Naive B cell (primary cell): Measurements from ENCODE around the gene HMCN2. TPM values are rescaled to one million over a fixed set of nuclear protein-coding genes. Genes with fewer than 3 reads are reported as not detected.
"Not testable (repeated sequence)": the region's sequence is repeated elsewhere in the genome, so short reads cannot be mapped to it uniquely, and the experiment has no call there.

Source experiments
- ATAC-seq, 2 donors: fragments of 150-1000 bp; cut with Tn5 transposase; 2 replicates each; pipeline ENCODE4 v1.10.0; 2021; ENCODE audit warnings: low read depth in 2 of 2, mild to moderate bottlenecking in 2 of 2, moderate library complexity in 2 of 2
- DNase-seq: peaks from one replicate; pipeline ENCODE4 v3.0.0; 2022
- H3K27ac Mint-ChIP-seq, 6 donors: one replicate each; pipeline ENCODE4 v1.8.0; 2020 to 2022; ENCODE audit warnings: mild to moderate bottlenecking in 6 of 6, mixed read lengths in 6 of 6, moderate library complexity in 5 of 6, inconsistent platforms in 2 of 6
- H3K27me3 Mint-ChIP-seq, 3 donors: one replicate each; pipeline ENCODE4 v1.8.0; 2021 to 2022; ENCODE audit warnings: mixed read lengths in 3 of 3, mild to moderate bottlenecking in 1 of 3
- H3K36me3 Mint-ChIP-seq, 2 donors: one replicate each; pipeline ENCODE4 v1.8.0; 2020 to 2022; ENCODE audit warnings: mixed read lengths in 2 of 2, inconsistent platforms in 1 of 2, mild to moderate bottlenecking in 1 of 2
- H3K4me1 Mint-ChIP-seq, 3 donors: one replicate each; pipeline ENCODE4 v1.8.0; 2020 to 2022; ENCODE audit warnings: mixed read lengths in 3 of 3, inconsistent platforms in 1 of 3, mild to moderate bottlenecking in 1 of 3, moderate library complexity in 1 of 3
- H3K4me3 Mint-ChIP-seq, 8 donors: one replicate each; pipeline ENCODE4 v1.8.0; 2020 to 2022; ENCODE audit warnings: mild to moderate bottlenecking in 8 of 8, mixed read lengths in 8 of 8, moderate library complexity in 8 of 8, inconsistent platforms in 2 of 8
- H3K9me3 Mint-ChIP-seq, 7 donors: one replicate each; pipeline ENCODE4 v1.8.0; 2020 to 2022; ENCODE audit warnings: mixed read lengths in 7 of 7, mild to moderate bottlenecking in 5 of 7, inconsistent platforms in 2 of 7, moderate library complexity in 1 of 7
- polyA plus RNA-seq, 6 donors: library from polyadenylated mRNA; unstranded; fragments of 300-500 nt; fragmentation: Illumina TruSeq; gene quantifications; one replicate each; pipeline ENCODE4 v1.2.3, GENCODE V29; 2021; ENCODE audit warnings: low read depth in 6 of 6

The HMCN2 gene
- polyA plus RNA-seq, 6 donors from 2014 or later: not detected

GRCh38 chr9:130340557-130340956 lies 75.0 kb downstream of the HMCN2 start:
- not testable (repeated sequence) for DNase-seq, ATAC-seq, H3K36me3 Mint-ChIP-seq, H3K4me1 Mint-ChIP-seq, H3K27ac Mint-ChIP-seq, H3K9me3 Mint-ChIP-seq, H3K4me3 Mint-ChIP-seq, H3K27me3 Mint-ChIP-seq

- peaks cover 0 to 2% (median 0%) of the 10 kb centered on the region in 3 donors for H3K27me3 Mint-ChIP-seq
- no peak overlapping the region for H3K4me3 Mint-ChIP-seq
- no peaks in the 10 kb centered on the region for H3K36me3 Mint-ChIP-seq
- H3K27ac Mint-ChIP-seq: no peak overlapping the region
- H3K4me1 Mint-ChIP-seq: no peaks in the 10 kb centered on the region
- no peaks in the 10 kb centered on the region for H3K9me3 Mint-ChIP-seq
- DNase-seq (no peak), ATAC-seq (no peak)
Observed at GRCh38 chr9:130341128-130341527, 75.6 kb downstream of the HMCN2 start.

- H3K9me3 Mint-ChIP-seq: no peaks in the 10 kb centered on the region
- H3K36me3 Mint-ChIP-seq: no peaks in the 10 kb centered on the region
- no peak overlapping the region for H3K4me3 Mint-ChIP-seq
- no peak for ATAC-seq
- H3K27ac Mint-ChIP-seq: no peak overlapping the region
- DNase-seq: no peak
- no peaks in the 10 kb centered on the region for H3K27me3 Mint-ChIP-seq
- no peaks in the 10 kb centered on the region for H3K4me1 Mint-ChIP-seq
Observed at GRCh38 chr9:130341839-130342713, 76.5 kb downstream of the HMCN2 start.

- DNase-seq (no peak), ATAC-seq (no peak)
- no peak overlapping the region for H3K4me3 Mint-ChIP-seq
- no peaks in the 10 kb centered on the region for H3K9me3 Mint-ChIP-seq
- no peak overlapping the region for H3K27ac Mint-ChIP-seq
- no peaks in the 10 kb centered on the region for H3K36me3 Mint-ChIP-seq
- no peaks in the 10 kb centered on the region for H3K4me1 Mint-ChIP-seq
- no peaks in the 10 kb centered on the region for H3K27me3 Mint-ChIP-seq
Observed at GRCh38 chr9:130342714-130343085, 77.1 kb downstream of the HMCN2 start.

GRCh38 chr9:130343445-130343918 lies 77.9 kb downstream of the HMCN2 start:
- no peaks in the 10 kb centered on the region for H3K27me3 Mint-ChIP-seq
- no peaks in the 10 kb centered on the region for H3K9me3 Mint-ChIP-seq
- no peaks in the 10 kb centered on the region for H3K36me3 Mint-ChIP-seq
- no peak overlapping the region for H3K27ac Mint-ChIP-seq
- DNase-seq (no peak), ATAC-seq (no peak)
- no peaks in the 10 kb centered on the region for H3K4me1 Mint-ChIP-seq
- no peak overlapping the region for H3K4me3 Mint-ChIP-seq

- Mint-ChIP-seq H3K27me3 (no peaks in the 10 kb centered on the region), H3K4me3 (no peak overlapping the region), H3K9me3 (no peaks in the 10 kb centered on the region), H3K4me1 (no peaks in the 10 kb centered on the region), H3K36me3 (no peaks in the 10 kb centered on the region), H3K27ac (no peak overlapping the region)
- ATAC-seq (no peak), DNase-seq (no peak)
Observed at GRCh38 chr9:130344366-130344765, 78.8 kb downstream of the HMCN2 start.

- DNase-seq (no peak), ATAC-seq (no peak)
- no peaks in the 10 kb centered on the region for H3K36me3 Mint-ChIP-seq
- H3K4me1 Mint-ChIP-seq: no peaks in the 10 kb centered on the region
- no peak overlapping the region for H3K4me3 Mint-ChIP-seq
- H3K27me3 Mint-ChIP-seq: no peaks in the 10 kb centered on the region
- no peaks in the 10 kb centered on the region for H3K9me3 Mint-ChIP-seq
- H3K27ac Mint-ChIP-seq: no peak overlapping the region
Observed at GRCh38 chr9:130345009-130345896, 79.7 kb downstream of the HMCN2 start.

- Mint-ChIP-seq H3K27ac (no peak overlapping the region), H3K27me3 (no peaks in the 10 kb centered on the region), H3K36me3 (no peaks in the 10 kb centered on the region), H3K9me3 (no peaks in the 10 kb centered on the region), H3K4me3 (no peak overlapping the region), H3K4me1 (no peaks in the 10 kb centered on the region)
- DNase-seq: no peak
- no peak for ATAC-seq
Observed at GRCh38 chr9:130345897-130346385, 80.4 kb downstream of the HMCN2 start.

- Mint-ChIP-seq H3K9me3 (no peaks in the 10 kb centered on the region), H3K27ac (no peak overlapping the region), H3K36me3 (no peaks in the 10 kb centered on the region), H3K4me3 (no peak overlapping the region), H3K27me3 (no peaks in the 10 kb centered on the region), H3K4me1 (no peaks in the 10 kb centered on the region)
- no peak for DNase-seq
- ATAC-seq: no peak
Observed at GRCh38 chr9:130346431-130346830, 80.9 kb downstream of the HMCN2 start.

- Mint-ChIP-seq H3K9me3 (no peaks in the 10 kb centered on the region), H3K27me3 (no peaks in the 10 kb centered on the region), H3K27ac (peak overlapping the region in 2 of 6 donors; percentile 37 to 56), H3K4me3 (no peak overlapping the region), H3K36me3 (no peaks in the 10 kb centered on the region), H3K4me1 (peaks cover 0 to 4% (median 0%) of the 10 kb centered on the region in 3 donors)
- no peak for DNase-seq
- ATAC-seq: no peak
Observed at GRCh38 chr9:130347036-130347435, 81.5 kb downstream of the HMCN2 start.

- Mint-ChIP-seq H3K27me3 (no peaks in the 10 kb centered on the region), H3K27ac (no peak overlapping the region), H3K4me1 (peaks cover 0 to 9% (median 0%) of the 10 kb centered on the region in 3 donors), H3K36me3 (no peaks in the 10 kb centered on the region), H3K9me3 (no peaks in the 10 kb centered on the region), H3K4me3 (no peak overlapping the region)
- ATAC-seq (no peak), DNase-seq (no peak)
Observed at GRCh38 chr9:130347931-130348330, 82.4 kb downstream of the HMCN2 start.

GRCh38 chr9:130348341-130348740 lies 82.8 kb downstream of the HMCN2 start:
- Mint-ChIP-seq H3K4me1 (peaks cover 0 to 9% (median 0%) of the 10 kb centered on the region in 3 donors), H3K27ac (no peak overlapping the region), H3K4me3 (no peak overlapping the region), H3K9me3 (no peaks in the 10 kb centered on the region), H3K27me3 (no peaks in the 10 kb centered on the region), H3K36me3 (no peaks in the 10 kb centered on the region)
- no peak for ATAC-seq
- DNase-seq: no peak

- DNase-seq (no peak), ATAC-seq (no peak)
- Mint-ChIP-seq H3K27me3 (no peaks in the 10 kb centered on the region), H3K36me3 (no peaks in the 10 kb centered on the region), H3K4me1 (peaks cover 0 to 9% (median 0%) of the 10 kb centered on the region in 3 donors), H3K4me3 (no peak overlapping the region), H3K27ac (no peak overlapping the region), H3K9me3 (no peaks in the 10 kb centered on the region)
Observed at GRCh38 chr9:130348881-130349280, 83.3 kb downstream of the HMCN2 start.
